Measurements from ENCODE around the gene KRTAP10-1.

DNA sequence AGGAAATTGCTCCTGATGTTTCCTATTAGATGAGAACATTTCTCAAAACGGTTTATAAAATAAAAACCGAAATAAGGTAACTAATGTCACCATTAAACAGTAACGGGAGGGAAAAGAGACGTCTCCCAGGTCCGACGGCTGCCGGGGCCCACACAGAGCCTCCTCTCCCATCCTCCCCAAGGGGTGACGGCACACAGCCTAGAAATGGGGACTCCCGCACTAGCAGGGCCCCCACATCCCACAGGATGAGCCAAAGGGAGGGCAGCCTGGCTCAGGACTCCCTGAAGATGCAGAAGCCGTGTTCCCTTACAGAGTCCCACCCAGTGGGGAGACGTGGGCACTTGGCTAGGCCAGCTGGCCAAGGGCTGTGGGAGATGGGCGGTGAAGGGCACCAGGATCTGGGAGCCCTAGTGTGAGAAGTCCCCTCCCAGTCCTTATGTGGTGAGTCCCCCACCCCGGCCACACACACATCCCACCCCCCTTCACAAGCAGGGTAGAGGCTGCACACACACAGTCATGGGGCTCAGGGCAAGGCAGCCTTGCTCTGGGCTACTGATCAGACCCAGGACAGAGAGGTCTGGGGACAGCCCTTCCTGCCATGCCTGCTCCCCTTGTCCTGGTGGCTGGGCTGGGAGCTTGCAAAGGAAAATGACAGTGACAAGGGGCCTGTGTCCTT lies 15.3 kb upstream of the KRTAP10-1 start:
- no peak for TF ChIP-seq CTCF (conservative IDR thresholded peaks at IDR 0.05; ENCODE audit: low read length)
- no peak for TF ChIP-seq EZH2phosphoT487 (IDR thresholded peaks at IDR 0.05; ENCODE audit: borderline replicate concordance, low read depth, low read length)

Measured in OCI-LY7 (cell line).